VCaP (cell line): Measurements from ENCODE around the gene SEC22C.
A peak's percentile ranks its signal among the peaks of the same experiment; 100 is the strongest.

ENCODE experiments used
- H3K27ac ChIP-seq: fragments of 450-650 bp; 2 replicates; pipeline ENCODE4 v1.5.1; 2017
- CTCF ChIP-seq: fragments of 450-650 bp; conservative IDR thresholded peaks from 2 replicates; pipeline ENCODE4 v1.5.1; 2017; ENCODE audit warnings: mild to moderate bottlenecking, moderate library complexity

Gene SEC22C

GRCh38 chr3:42544492-42545283 is 37.1 kb downstream of the SEC22C start:
- H3K27ac ChIP-seq = peak overlapping the region; percentile 99
- TF ChIP-seq CTCF = peak; percentile 35

GRCh38 chr3:42541079-42541478 is 40.7 kb downstream of the SEC22C start:
- no peak for TF ChIP-seq CTCF
- H3K27ac ChIP-seq = peak overlapping the region; percentile 14; the same call in 1 of the 2 replicates

- TF ChIP-seq CTCF = peak; percentile 76
Observed at GRCh38 chr3:42539871-42540714, 41.7 kb downstream of the SEC22C start.

GRCh38 chr3:42537350-42537749 is 44.4 kb downstream of the SEC22C start:
- no peak for TF ChIP-seq CTCF
- no peak overlapping the region for H3K27ac ChIP-seq

More at GRCh38 chr3:42539871-42540714, 41.7 kb downstream of the SEC22C start:
- H3K27ac ChIP-seq = peak overlapping the region; percentile 14; the same call in 1 of the 2 replicates

DNA sequence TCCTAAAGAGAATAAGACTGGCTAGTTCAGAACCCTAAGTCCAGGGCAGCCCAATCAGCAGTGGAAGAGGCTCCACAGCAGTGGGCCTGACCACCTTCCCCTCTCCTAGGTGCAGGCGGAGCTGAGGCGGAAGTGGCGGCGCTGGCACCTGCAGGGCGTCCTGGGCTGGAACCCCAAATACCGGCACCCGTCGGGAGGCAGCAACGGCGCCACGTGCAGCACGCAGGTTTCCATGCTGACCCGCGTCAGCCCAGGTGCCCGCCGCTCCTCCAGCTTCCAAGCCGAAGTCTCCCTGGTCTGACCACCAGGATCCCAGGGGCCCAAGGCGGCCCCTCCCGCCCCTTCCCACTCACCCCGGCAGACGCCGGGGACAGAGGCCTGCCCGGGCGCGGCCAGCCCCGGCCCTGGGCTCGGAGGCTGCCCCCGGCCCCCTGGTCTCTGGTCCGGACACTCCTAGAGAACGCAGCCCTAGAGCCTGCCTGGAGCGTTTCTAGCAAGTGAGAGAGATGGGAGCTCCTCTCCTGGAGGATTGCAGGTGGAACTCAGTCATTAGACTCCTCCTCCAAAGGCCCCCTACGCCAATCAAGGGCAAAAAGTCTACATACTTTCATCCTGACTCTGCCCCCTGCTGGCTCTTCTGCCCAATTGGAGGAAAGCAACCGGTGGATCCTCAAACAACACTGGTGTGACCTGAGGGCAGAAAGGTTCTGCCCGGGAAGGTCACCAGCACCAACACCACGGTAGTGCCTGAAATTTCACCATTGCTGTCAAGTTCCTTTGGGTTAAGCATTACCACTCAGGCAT is 45.6 kb downstream of the SEC22C start:
- no peak overlapping the region for H3K27ac ChIP-seq
- peak; percentile 49 for TF ChIP-seq CTCF

GRCh38 chr3:42533161-42533897 is 48.4 kb downstream of the SEC22C start:
- 0 out of 2 replicates have a peak overlapping the region, but pooled peaks have one; percentile 13 for H3K27ac ChIP-seq
- no peak for TF ChIP-seq CTCF
